Measurements from ENCODE around the gene WWP2. TPM values are rescaled to one million over a fixed set of nuclear protein-coding genes. Genes with fewer than 3 reads are reported as not detected.

WWP2 gene
- polyA plus RNA-seq, 1 donor from 2014 or later: 11.9 TPM

- Histone ChIP-seq H3K4me3 (ENCODE audit: low read length) (no peak overlapping the region), H3K27ac (ENCODE audit: low read length) (no peak overlapping the region), H3K9me3 (ENCODE audit: low read length) (no peaks in the 10 kb centered on the region), H4K20me1 (ENCODE audit: insufficient read depth) (no peaks in the 10 kb centered on the region), H3K9ac (ENCODE audit: low read length) (no peak overlapping the region), H3K27me3 (ENCODE audit: insufficient read depth, low read depth, low read length) (no peaks in the 10 kb centered on the region), H3K9me2 (ENCODE audit: insufficient read depth, low read length) (no peaks in the 10 kb centered on the region), H2AFZ (ENCODE audit: low read depth, low read length) (no peak overlapping the region), H3K4me2 (ENCODE audit: low read length) (no peak overlapping the region), H3K79me2 (replicated peaks; ENCODE audit: insufficient read depth, low read length) (no peaks in the 10 kb centered on the region), H3F3A (ENCODE audit: insufficient read depth, low read length, poor library complexity, severe bottlenecking) (no peaks in the 10 kb centered on the region), H3K36me3 (ENCODE audit: insufficient read depth, low read length) (peaks cover 4% of the 10 kb centered on the region)
- TF ChIP-seq, protein P1, sequence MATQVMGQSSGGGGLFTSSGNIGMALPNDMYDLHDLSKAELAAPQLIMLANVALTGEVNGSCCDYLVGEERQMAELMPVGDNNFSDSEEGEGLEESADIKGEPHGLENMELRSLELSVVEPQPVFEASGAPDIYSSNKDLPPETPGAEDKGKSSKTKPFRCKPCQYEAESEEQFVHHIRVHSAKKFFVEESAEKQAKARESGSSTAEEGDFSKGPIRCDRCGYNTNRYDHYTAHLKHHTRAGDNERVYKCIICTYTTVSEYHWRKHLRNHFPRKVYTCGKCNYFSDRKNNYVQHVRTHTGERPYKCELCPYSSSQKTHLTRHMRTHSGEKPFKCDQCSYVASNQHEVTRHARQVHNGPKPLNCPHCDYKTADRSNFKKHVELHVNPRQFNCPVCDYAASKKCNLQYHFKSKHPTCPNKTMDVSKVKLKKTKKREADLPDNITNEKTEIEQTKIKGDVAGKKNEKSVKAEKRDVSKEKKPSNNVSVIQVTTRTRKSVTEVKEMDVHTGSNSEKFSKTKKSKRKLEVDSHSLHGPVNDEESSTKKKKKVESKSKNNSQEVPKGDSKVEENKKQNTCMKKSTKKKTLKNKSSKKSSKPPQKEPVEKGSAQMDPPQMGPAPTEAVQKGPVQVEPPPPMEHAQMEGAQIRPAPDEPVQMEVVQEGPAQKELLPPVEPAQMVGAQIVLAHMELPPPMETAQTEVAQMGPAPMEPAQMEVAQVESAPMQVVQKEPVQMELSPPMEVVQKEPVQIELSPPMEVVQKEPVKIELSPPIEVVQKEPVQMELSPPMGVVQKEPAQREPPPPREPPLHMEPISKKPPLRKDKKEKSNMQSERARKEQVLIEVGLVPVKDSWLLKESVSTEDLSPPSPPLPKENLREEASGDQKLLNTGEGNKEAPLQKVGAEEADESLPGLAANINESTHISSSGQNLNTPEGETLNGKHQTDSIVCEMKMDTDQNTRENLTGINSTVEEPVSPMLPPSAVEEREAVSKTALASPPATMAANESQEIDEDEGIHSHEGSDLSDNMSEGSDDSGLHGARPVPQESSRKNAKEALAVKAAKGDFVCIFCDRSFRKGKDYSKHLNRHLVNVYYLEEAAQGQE (IDR thresholded peaks at IDR 0.05; ENCODE audit: borderline replicate concordance): no peak
- no peak for TF ChIP-seq EZH2 (IDR thresholded peaks at IDR 0.05; ENCODE audit: borderline replicate concordance, insufficient read depth, low read length, poor library complexity, severe bottlenecking)
- no peak for TF ChIP-seq EP300 (conservative IDR thresholded peaks at IDR 0.05; ENCODE audit: poor library complexity, severe bottlenecking)
- TF ChIP-seq RAD21 (conservative IDR thresholded peaks at IDR 0.05): no peak
- TF ChIP-seq MXI1 (conservative IDR thresholded peaks at IDR 0.05; ENCODE audit: poor library complexity, severe bottlenecking): no peak
- TF ChIP-seq, protein P2, sequence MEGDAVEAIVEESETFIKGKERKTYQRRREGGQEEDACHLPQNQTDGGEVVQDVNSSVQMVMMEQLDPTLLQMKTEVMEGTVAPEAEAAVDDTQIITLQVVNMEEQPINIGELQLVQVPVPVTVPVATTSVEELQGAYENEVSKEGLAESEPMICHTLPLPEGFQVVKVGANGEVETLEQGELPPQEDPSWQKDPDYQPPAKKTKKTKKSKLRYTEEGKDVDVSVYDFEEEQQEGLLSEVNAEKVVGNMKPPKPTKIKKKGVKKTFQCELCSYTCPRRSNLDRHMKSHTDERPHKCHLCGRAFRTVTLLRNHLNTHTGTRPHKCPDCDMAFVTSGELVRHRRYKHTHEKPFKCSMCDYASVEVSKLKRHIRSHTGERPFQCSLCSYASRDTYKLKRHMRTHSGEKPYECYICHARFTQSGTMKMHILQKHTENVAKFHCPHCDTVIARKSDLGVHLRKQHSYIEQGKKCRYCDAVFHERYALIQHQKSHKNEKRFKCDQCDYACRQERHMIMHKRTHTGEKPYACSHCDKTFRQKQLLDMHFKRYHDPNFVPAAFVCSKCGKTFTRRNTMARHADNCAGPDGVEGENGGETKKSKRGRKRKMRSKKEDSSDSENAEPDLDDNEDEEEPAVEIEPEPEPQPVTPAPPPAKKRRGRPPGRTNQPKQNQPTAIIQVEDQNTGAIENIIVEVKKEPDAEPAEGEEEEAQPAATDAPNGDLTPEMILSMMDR (IDR thresholded peaks at IDR 0.05; ENCODE audit: poor library complexity, severe bottlenecking): no peak
- TF ChIP-seq SMC3 (conservative IDR thresholded peaks at IDR 0.05; ENCODE audit: poor library complexity): no peak
- no peak for TF ChIP-seq POLR2AphosphoS5 (IDR thresholded peaks at IDR 0.05)
- TF ChIP-seq TAF1 (IDR thresholded peaks at IDR 0.05; ENCODE audit: low read depth): no peak
These were observed 163.2 kb downstream of the WWP2 start for GRCh38 chr16:69925311-69925710.

DNA sequence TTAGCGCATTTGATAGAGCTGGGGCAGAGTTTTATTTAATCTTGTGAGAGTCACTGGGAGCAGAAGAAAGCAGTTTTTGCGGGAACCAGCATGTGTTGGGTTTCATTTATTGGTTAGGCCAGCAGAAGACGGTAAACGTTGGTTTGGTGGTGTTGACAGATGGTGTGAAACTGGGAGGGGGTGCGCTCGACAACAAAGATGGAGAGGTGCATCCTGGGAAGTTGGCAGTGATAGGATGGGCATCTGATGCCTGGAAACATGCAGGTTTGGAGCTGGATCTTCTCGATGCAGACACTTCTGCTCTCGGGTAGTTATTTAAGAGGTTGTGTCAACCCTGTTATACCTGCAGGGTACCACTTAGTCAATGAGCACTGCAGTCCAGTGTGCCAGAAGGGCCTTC, 164.1 kb downstream of the WWP2 start:
- Histone ChIP-seq H3K9me2 (ENCODE audit: insufficient read depth, low read length) (no peaks in the 10 kb centered on the region), H3K9me3 (ENCODE audit: low read length) (no peaks in the 10 kb centered on the region), H3K4me3 (ENCODE audit: low read length) (no peak overlapping the region), H3F3A (ENCODE audit: insufficient read depth, low read length, poor library complexity, severe bottlenecking) (no peaks in the 10 kb centered on the region), H2AFZ (ENCODE audit: low read depth, low read length) (no peak overlapping the region), H3K36me3 (ENCODE audit: insufficient read depth, low read length) (peaks cover 4% of the 10 kb centered on the region), H3K9ac (ENCODE audit: low read length) (no peak overlapping the region), H3K27me3 (ENCODE audit: insufficient read depth, low read depth, low read length) (no peaks in the 10 kb centered on the region), H3K4me2 (ENCODE audit: low read length) (no peak overlapping the region), H3K27ac (ENCODE audit: low read length) (no peak overlapping the region), H3K79me2 (replicated peaks; ENCODE audit: insufficient read depth, low read length) (no peaks in the 10 kb centered on the region), H4K20me1 (ENCODE audit: insufficient read depth) (no peaks in the 10 kb centered on the region)
- TF ChIP-seq EP300 (conservative IDR thresholded peaks at IDR 0.05; ENCODE audit: poor library complexity, severe bottlenecking) (no peak), TAF1 (IDR thresholded peaks at IDR 0.05; ENCODE audit: low read depth) (no peak), SMC3 (conservative IDR thresholded peaks at IDR 0.05; ENCODE audit: poor library complexity) (no peak), MXI1 (conservative IDR thresholded peaks at IDR 0.05; ENCODE audit: poor library complexity, severe bottlenecking) (no peak), EZH2 (IDR thresholded peaks at IDR 0.05; ENCODE audit: borderline replicate concordance, insufficient read depth, low read length, poor library complexity, severe bottlenecking) (no peak), POLR2AphosphoS5 (IDR thresholded peaks at IDR 0.05) (no peak), RAD21 (conservative IDR thresholded peaks at IDR 0.05) (no peak)
- TF ChIP-seq, protein P2 (IDR thresholded peaks at IDR 0.05; ENCODE audit: poor library complexity, severe bottlenecking): no peak
- TF ChIP-seq, protein P1 (IDR thresholded peaks at IDR 0.05; ENCODE audit: borderline replicate concordance): no peak
